Liver (tissue), 9 donors: Measurements from ENCODE around the gene TMCO5A. TPM values are rescaled to one million over a fixed set of nuclear protein-coding genes. Genes with fewer than 3 reads are reported as not detected.

Experiments used
- DNase-seq: peaks from one replicate; pipeline ENCODE4 v3.0.0-alpha.2; 2017; ENCODE audit warnings: low spot score
- H3K27ac ChIP-seq, 2 donors: one replicate each; pipeline ENCODE4 v1.7.0; 2013; ENCODE audit warnings: inconsistent platforms in 2 of 2, low read length in 2 of 2, control low read depth in 1 of 2, low read depth in 1 of 2, mild to moderate bottlenecking in 1 of 2
- H3K27me3 ChIP-seq, 4 donors: one replicate each; pipeline versions ENCODE4 v1.6.1 to v1.7.0; 2013; ENCODE audit warnings: low read length in 3 of 4, inconsistent platforms in 1 of 4, mild to moderate bottlenecking in 1 of 4, moderate library complexity in 1 of 4; ENCODE audit not compliant: control insufficient read depth in 4 of 4, insufficient read depth in 4 of 4
- H3K36me3 ChIP-seq, 4 donors: one replicate each; pipeline versions ENCODE4 v1.6.1 to v1.7.0; 2013; ENCODE audit warnings: low read length in 3 of 4, mild to moderate bottlenecking in 3 of 4, low read depth in 1 of 4, moderate library complexity in 1 of 4; ENCODE audit not compliant: control insufficient read depth in 4 of 4, insufficient read depth in 3 of 4
- H3K4me1 ChIP-seq, 4 donors: one replicate each; pipeline versions ENCODE4 v1.6.1 to v1.7.0; 2013; ENCODE audit warnings: low read length in 3 of 4, mild to moderate bottlenecking in 3 of 4, moderate library complexity in 1 of 4; ENCODE audit not compliant: control insufficient read depth in 4 of 4, insufficient read depth in 4 of 4
- H3K4me3 ChIP-seq, 3 donors: one replicate each; pipeline versions ENCODE4 v1.6.1 to v1.7.0; 2013; ENCODE audit warnings: low read length in 3 of 3, control low read depth in 1 of 3, low read depth in 1 of 3, mild to moderate bottlenecking in 1 of 3
- H3K9ac ChIP-seq, 2 donors: one replicate each; pipeline ENCODE4 v1.7.0; 2013; ENCODE audit warnings: low read length in 2 of 2, mild to moderate bottlenecking in 2 of 2, moderate library complexity in 2 of 2, control low read depth in 1 of 2, low read depth in 1 of 2
- H3K9me3 ChIP-seq, 4 donors: one replicate each; pipeline versions ENCODE4 v1.6.1 to v1.7.0; 2013; ENCODE audit warnings: low read length in 3 of 4; ENCODE audit not compliant: control insufficient read depth in 4 of 4
- ATF3 ChIP-seq: IDR thresholded peaks from 2 replicates; pipeline ENCODE4 v1.6.1; 2016; ENCODE audit warnings: antibody characterized with exemption
- EGR1 ChIP-seq, 2 donors: IDR thresholded peaks; 2 replicates each; pipeline ENCODE4 v1.6.1; 2016 to 2018; ENCODE audit warnings: antibody characterized with exemption in 2 of 2, low read depth in 2 of 2
- FOXA1 ChIP-seq: IDR thresholded peaks from 2 replicates; pipeline ENCODE4 v1.6.1; 2016; ENCODE audit warnings: antibody characterized with exemption
- FOXA2 ChIP-seq: IDR thresholded peaks from 2 replicates; pipeline ENCODE4 v1.6.1; 2016; ENCODE audit warnings: antibody characterized with exemption
- HNF4G ChIP-seq: IDR thresholded peaks from 2 replicates; pipeline ENCODE4 v1.6.1; 2016; ENCODE audit warnings: antibody characterized with exemption
- JUND ChIP-seq, 2 donors: IDR thresholded peaks; 2 replicates each; pipeline ENCODE4 v1.6.1; 2016; ENCODE audit warnings: antibody characterized with exemption in 2 of 2
- MAX ChIP-seq: IDR thresholded peaks from 2 replicates; pipeline ENCODE4 v1.6.1; 2016; ENCODE audit warnings: antibody characterized with exemption
- NR2F2 ChIP-seq: IDR thresholded peaks from 2 replicates; pipeline ENCODE4 v1.6.1; 2016; ENCODE audit warnings: antibody characterized with exemption
- RAD21 ChIP-seq, 2 donors: IDR thresholded peaks; 2 replicates each; pipeline ENCODE4 v1.6.1; 2016; ENCODE audit warnings: antibody characterized with exemption in 2 of 2, mild to moderate bottlenecking in 2 of 2
- REST ChIP-seq: IDR thresholded peaks from 2 replicates; pipeline ENCODE4 v1.6.1; 2016; ENCODE audit warnings: antibody characterized with exemption, mild to moderate bottlenecking
- SP1 ChIP-seq: IDR thresholded peaks from 2 replicates; pipeline ENCODE4 v1.6.1; 2018; ENCODE audit warnings: antibody characterized with exemption, mild to moderate bottlenecking
- TAF1 ChIP-seq: conservative IDR thresholded peaks from 2 replicates; pipeline ENCODE4 v1.6.1; 2016; ENCODE audit warnings: antibody characterized with exemption, mild to moderate bottlenecking
- YY1 ChIP-seq: IDR thresholded peaks from 2 replicates; pipeline ENCODE4 v1.6.1; 2016; ENCODE audit warnings: antibody characterized with exemption, mild to moderate bottlenecking
- ZBTB33 ChIP-seq: IDR thresholded peaks from 2 replicates; pipeline ENCODE4 v1.6.1; 2016; ENCODE audit warnings: antibody characterized with exemption
- WGBS: extraction: QIAGEN DNeasy Blood & Tissue Kit; methylation state at CpG from one replicate; pipeline ENCODE4 v1.1.7; 2013; 5-methylcytosine and 5-hydroxymethylcytosine counted together
- polyA plus RNA-seq, 2 donors: library from polyadenylated mRNA; stranded (reverse) in 1 of 2; unstranded in 1 of 2; fragments of 200-250 nt in 1 of 2; fragments of >200 nt in 1 of 2; fragmentation: Nextera tagmentation in 1 of 2; extraction: Ambion mirVana in 1 of 2; gene quantifications; one replicate each; pipeline versions ENCODE4 v1.2.1 to v1.2.3, GENCODE V29; 2013 to 2015
- total RNA-seq, 2 donors: library from RNA; depleted of rRNA; stranded (reverse); fragments of >200 nt; gene quantifications; one replicate each; pipeline ENCODE4 v1.2.3, GENCODE V29; 2014
- donor health status: healthy.
- donor health status: healthy.
- donor health status: healthy.
- donor health status: healthy.
- donor health status: healthy.

TMCO5A gene
- total and polyA plus RNA-seq, 4 donors, result not detected

GRCh38 chr15:37921527-37922385 lies 12.7 kb upstream of the TMCO5A start:
- TF ChIP-seq MAX (no peak), JUND (IDR thresholded peaks at IDR 0.05) (no peak), FOXA1 (no peak)
- no peak overlapping the region for H3K9ac ChIP-seq
- H3K27ac ChIP-seq, result no peak overlapping the region
- 87% methylated on average over 6 of the region's 6 CpGs for WGBS
- DNase-seq, result no peak
- H3K4me1 ChIP-seq, result no peaks in the 10 kb centered on the region
- H3K4me3 ChIP-seq, result no peak overlapping the region
- no peaks in the 10 kb centered on the region for H3K9me3 ChIP-seq
- H3K36me3 ChIP-seq, result peaks cover 0 to 2% (median 0%) of the 10 kb centered on the region in 4 donors
- no peaks in the 10 kb centered on the region for H3K27me3 ChIP-seq

GRCh38 chr15:37926136-37926535 lies 8.3 kb upstream of the TMCO5A start:
- Histone ChIP-seq H3K4me1 (no peaks in the 10 kb centered on the region), H3K27me3 (no peaks in the 10 kb centered on the region), H3K36me3 (peaks cover 0 to 2% (median 0%) of the 10 kb centered on the region in 4 donors), H3K4me3 (no peak overlapping the region), H3K27ac (no peak overlapping the region), H3K9ac (no peak overlapping the region), H3K9me3 (no peaks in the 10 kb centered on the region)
- DNase-seq, result no peak
- 65% methylated on average over 3 of the region's 3 CpGs for WGBS
- TF ChIP-seq FOXA1, result no peak
- TF ChIP-seq FOXA2, result no peak
- no peak for TF ChIP-seq NR2F2
- no peak for TF ChIP-seq SP1
- TF ChIP-seq MAX, result no peak
- TF ChIP-seq ATF3, result no peak
- TF ChIP-seq ZBTB33, result no peak
- no peak for TF ChIP-seq YY1
- no peak for TF ChIP-seq TAF1
- no peak for TF ChIP-seq JUND (IDR thresholded peaks at IDR 0.05)

GRCh38 chr15:37929238-37929637 lies 5.2 kb upstream of the TMCO5A start:
- TF ChIP-seq RAD21 (IDR thresholded peaks at IDR 0.05) (no peak), FOXA2 (no peak), TAF1 (no peak), REST (no peak), MAX (no peak), EGR1 (IDR thresholded peaks at IDR 0.05; ENCODE audit: low read depth in 2 of 2) (no peak), HNF4G (no peak), JUND (IDR thresholded peaks at IDR 0.05) (no peak), FOXA1 (no peak), ZBTB33 (no peak)
- no peak overlapping the region for H3K9ac ChIP-seq
- H3K4me1 ChIP-seq, result no peaks in the 10 kb centered on the region
- H3K9me3 ChIP-seq, result no peaks in the 10 kb centered on the region
- no peak overlapping the region for H3K4me3 ChIP-seq
- no peak overlapping the region for H3K27ac ChIP-seq
- H3K36me3 ChIP-seq, result no peaks in the 10 kb centered on the region
- DNase-seq, result no peak
- WGBS, result 35% methylated on average over 1 of the region's 1 CpG
- H3K27me3 ChIP-seq, result no peaks in the 10 kb centered on the region
